Suprapubic skin (tissue), 4 donors: ENCODE measurements around the gene CKM. TPM values are rescaled to one million over a fixed set of nuclear protein-coding genes. Genes with fewer than 3 reads are reported as not detected.
"Not testable (repeated sequence)": the region's sequence is repeated elsewhere in the genome, so short reads cannot be mapped to it uniquely, and the experiment has no call there.

ENCODE experiments used
- DNase-seq, 2 donors: peaks; one replicate each; pipeline ENCODE4 v3.0.0-alpha.2; 2019; ENCODE audit warnings: low spot score in 2 of 2
- H3K27ac ChIP-seq: fragments of 200-600 bp; sonication (generic); one replicate; pipeline ENCODE4 v1.5.1; 2019
- H3K27me3 ChIP-seq: fragments of 200-600 bp; sonication (generic); one replicate; pipeline ENCODE4 v1.5.1; 2019
- H3K36me3 ChIP-seq: fragments of 200-600 bp; sonication (generic); one replicate; pipeline ENCODE4 v1.5.1; 2019
- H3K4me1 ChIP-seq: fragments of 200-600 bp; sonication (generic); one replicate; pipeline ENCODE4 v1.5.1; 2019
- H3K4me3 ChIP-seq: fragments of 200-600 bp; sonication (generic); one replicate; pipeline ENCODE4 v1.5.1; 2019; ENCODE audit warnings: mild to moderate bottlenecking
- H3K9me3 ChIP-seq: fragments of 200-600 bp; sonication (generic); one replicate; pipeline ENCODE4 v1.5.1; 2019
- EP300 ChIP-seq: sonication (generic); formaldehyde crosslinking; IDR thresholded peaks from one replicate; pipeline ENCODE4 v1.6.1; 2017; ENCODE audit warnings: antibody characterized with exemption
- POLR2A ChIP-seq, 2 donors: fragments of 450-650 bp; IDR thresholded peaks; one replicate each; pipeline ENCODE4 v1.6.1; 2017; ENCODE audit warnings: antibody characterized with exemption in 2 of 2, mild to moderate bottlenecking in 2 of 2, moderate library complexity in 2 of 2
- POLR2AphosphoS5 ChIP-seq, 3 donors: sonication (generic); formaldehyde crosslinking; IDR thresholded peaks; one replicate each; pipeline ENCODE4 v1.6.1; 2017; ENCODE audit warnings: antibody characterized with exemption in 3 of 3
- WGBS: methylation state at CpG from one replicate; pipeline ENCODE4 v1.1.5; 2018; 5-methylcytosine and 5-hydroxymethylcytosine counted together
- total RNA-seq, 4 donors: library from RNA; depleted of rRNA; stranded (reverse); fragments of >200 nt; gene quantifications; one replicate each; pipeline ENCODE4 v1.1.0, GENCODE V29; 2016
- TF ChIP-seq, protein P1 (sequence below), 2 donors: fragments of 200-600 bp in 1 of 2; fragments of 450-650 bp in 1 of 2; sonication (generic) in 1 of 2; IDR thresholded peaks; one replicate each; pipeline ENCODE4 v1.5.1; 2016 to 2019; ENCODE audit warnings: antibody characterized with exemption in 2 of 2, mild to moderate bottlenecking in 1 of 2, moderate library complexity in 1 of 2

CKM gene
- total RNA-seq, 4 donors from 2014 or later = not detected

GRCh38 chr19:45271098-45271734, 51.5 kb downstream of the CKM start:
- H3K27ac ChIP-seq = no peak overlapping the region
- peaks cover 88% of the 10 kb centered on the region for H3K36me3 ChIP-seq
- no peak overlapping the region for H3K4me3 ChIP-seq
- no peaks in the 10 kb centered on the region for H3K4me1 ChIP-seq
- 100% methylated on average over 5 of the region's 21 CpGs for WGBS
- no peaks in the 10 kb centered on the region for H3K27me3 ChIP-seq
- DNase-seq = no peak
- no peak for TF ChIP-seq POLR2A (IDR thresholded peaks at IDR 0.05)
- H3K9me3 ChIP-seq = no peaks in the 10 kb centered on the region

GRCh38 chr19:45269939-45270338, 52.7 kb downstream of the CKM start:
- DNase-seq, H3K4me1 ChIP-seq, H3K9me3 ChIP-seq, H3K27ac ChIP-seq, H3K4me3 ChIP-seq, H3K27me3 ChIP-seq: not testable (repeated sequence)
- 97% methylated on average over 8 of the region's 13 CpGs for WGBS
- peaks cover 86% of the 10 kb centered on the region for H3K36me3 ChIP-seq

- Histone ChIP-seq H3K9me3 (no peaks in the 10 kb centered on the region), H3K4me1 (no peaks in the 10 kb centered on the region), H3K27ac (no peak overlapping the region), H3K4me3 (no peak overlapping the region), H3K27me3 (no peaks in the 10 kb centered on the region), H3K36me3 (peaks cover 69% of the 10 kb centered on the region)
- TF ChIP-seq EP300 (no peak), POLR2A (IDR thresholded peaks at IDR 0.05) (no peak)
- TF ChIP-seq, protein P1, sequence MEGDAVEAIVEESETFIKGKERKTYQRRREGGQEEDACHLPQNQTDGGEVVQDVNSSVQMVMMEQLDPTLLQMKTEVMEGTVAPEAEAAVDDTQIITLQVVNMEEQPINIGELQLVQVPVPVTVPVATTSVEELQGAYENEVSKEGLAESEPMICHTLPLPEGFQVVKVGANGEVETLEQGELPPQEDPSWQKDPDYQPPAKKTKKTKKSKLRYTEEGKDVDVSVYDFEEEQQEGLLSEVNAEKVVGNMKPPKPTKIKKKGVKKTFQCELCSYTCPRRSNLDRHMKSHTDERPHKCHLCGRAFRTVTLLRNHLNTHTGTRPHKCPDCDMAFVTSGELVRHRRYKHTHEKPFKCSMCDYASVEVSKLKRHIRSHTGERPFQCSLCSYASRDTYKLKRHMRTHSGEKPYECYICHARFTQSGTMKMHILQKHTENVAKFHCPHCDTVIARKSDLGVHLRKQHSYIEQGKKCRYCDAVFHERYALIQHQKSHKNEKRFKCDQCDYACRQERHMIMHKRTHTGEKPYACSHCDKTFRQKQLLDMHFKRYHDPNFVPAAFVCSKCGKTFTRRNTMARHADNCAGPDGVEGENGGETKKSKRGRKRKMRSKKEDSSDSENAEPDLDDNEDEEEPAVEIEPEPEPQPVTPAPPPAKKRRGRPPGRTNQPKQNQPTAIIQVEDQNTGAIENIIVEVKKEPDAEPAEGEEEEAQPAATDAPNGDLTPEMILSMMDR (IDR thresholded peaks at IDR 0.05) = no peak
- no peak for DNase-seq
- 92% methylated on average over 9 of the region's 12 CpGs for WGBS
Observed at GRCh38 chr19:45267296-45267695, 55.4 kb downstream of the CKM start.

- H3K27me3 ChIP-seq = no peaks in the 10 kb centered on the region
- DNase-seq = no peak
- no peaks in the 10 kb centered on the region for H3K9me3 ChIP-seq
- no peak overlapping the region for H3K4me3 ChIP-seq
- H3K36me3 ChIP-seq = peaks cover 55% of the 10 kb centered on the region
- TF ChIP-seq EP300 (no peak), POLR2A (IDR thresholded peaks at IDR 0.05) (no peak), POLR2AphosphoS5 (IDR thresholded peaks at IDR 0.05) (no peak)
- TF ChIP-seq, protein P1 (IDR thresholded peaks at IDR 0.05) = no peak
- no peaks in the 10 kb centered on the region for H3K4me1 ChIP-seq
- H3K27ac ChIP-seq = no peak overlapping the region
- WGBS = 77% methylated on average over 5 of the region's 5 CpGs
Observed at GRCh38 chr19:45265375-45265774, 57.3 kb downstream of the CKM start.

DNA sequence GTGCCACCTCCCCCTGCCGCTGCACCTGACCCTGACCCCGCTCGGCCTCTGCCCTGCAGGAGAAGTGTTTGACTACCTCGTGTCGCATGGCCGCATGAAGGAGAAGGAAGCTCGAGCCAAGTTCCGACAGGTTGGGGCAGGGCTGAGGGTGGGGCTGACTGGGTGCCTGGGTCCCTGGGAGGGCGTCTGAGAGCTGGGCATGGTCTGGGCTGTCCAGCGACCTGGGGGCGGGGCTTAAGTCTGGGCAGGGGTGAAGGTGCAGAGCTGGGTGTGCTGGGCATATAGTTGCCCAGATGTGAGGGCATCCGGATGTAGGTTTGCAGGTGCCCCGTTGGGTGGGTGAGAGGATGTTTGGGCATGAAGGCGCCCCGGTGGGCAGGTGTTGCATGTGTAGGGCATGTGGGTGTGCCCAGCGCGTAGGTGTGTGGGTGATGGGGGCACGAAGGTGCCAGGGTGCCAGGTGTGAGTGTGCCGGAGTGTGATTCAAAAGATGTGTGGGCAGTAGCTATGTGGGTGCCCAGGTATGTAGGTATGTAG, 57.8 kb downstream of the CKM start:
- H3K9me3 ChIP-seq = no peaks in the 10 kb centered on the region
- no peak for DNase-seq
- H3K27me3 ChIP-seq = no peaks in the 10 kb centered on the region
- peaks cover 51% of the 10 kb centered on the region for H3K36me3 ChIP-seq
- TF ChIP-seq, protein P1 (IDR thresholded peaks at IDR 0.05) = no peak
- no peak for TF ChIP-seq POLR2AphosphoS5 (IDR thresholded peaks at IDR 0.05)
- no peak for TF ChIP-seq POLR2A (IDR thresholded peaks at IDR 0.05)
- TF ChIP-seq EP300 = no peak
- H3K4me1 ChIP-seq = no peaks in the 10 kb centered on the region
- whole genome bisulfite sequencing = 77% methylated on average over 19 of the region's 19 CpGs
- H3K27ac ChIP-seq = no peak overlapping the region
- no peak overlapping the region for H3K4me3 ChIP-seq

- no peaks in the 10 kb centered on the region for H3K4me1 ChIP-seq
Observed at GRCh38 chr19:45263013-45263412, 59.7 kb downstream of the CKM start.

GRCh38 chr19:45262570-45262969, 60.1 kb downstream of the CKM start:
- WGBS = 89% methylated on average over 6 of the region's 6 CpGs
- H3K9me3 ChIP-seq = no peaks in the 10 kb centered on the region
- no peaks in the 10 kb centered on the region for H3K27me3 ChIP-seq
- H3K4me3 ChIP-seq = no peak overlapping the region
- no peak for DNase-seq
- no peaks in the 10 kb centered on the region for H3K4me1 ChIP-seq
- peaks cover 33% of the 10 kb centered on the region for H3K36me3 ChIP-seq
- H3K27ac ChIP-seq = no peak overlapping the region
- TF ChIP-seq POLR2AphosphoS5 (IDR thresholded peaks at IDR 0.05) (no peak), EP300 (no peak), POLR2A (IDR thresholded peaks at IDR 0.05) (no peak)
- TF ChIP-seq, protein P1 (IDR thresholded peaks at IDR 0.05) = no peak

More at GRCh38 chr19:45263013-45263412, 59.7 kb downstream of the CKM start:
- DNase-seq = no peak
- TF ChIP-seq POLR2A (IDR thresholded peaks at IDR 0.05) (no peak), POLR2AphosphoS5 (IDR thresholded peaks at IDR 0.05) (no peak)
- Histone ChIP-seq H3K4me3 (no peak overlapping the region), H3K36me3 (peaks cover 37% of the 10 kb centered on the region), H3K27me3 (no peaks in the 10 kb centered on the region), H3K9me3 (no peaks in the 10 kb centered on the region), H3K27ac (no peak overlapping the region)
- WGBS = 92% methylated on average over 9 of the region's 11 CpGs
